ENCODE results near the gene MRPL40. TPM values are rescaled to one million over a fixed set of nuclear protein-coding genes. Genes with fewer than 3 reads are reported as not detected.
"Not testable (repeated sequence)": the region's sequence is repeated elsewhere in the genome, so short reads cannot be mapped to it uniquely, and the experiment has no call there.

Gene MRPL40
- total RNA-seq, 1 experiment from 2014 or later, result 65.2 TPM

DNA sequence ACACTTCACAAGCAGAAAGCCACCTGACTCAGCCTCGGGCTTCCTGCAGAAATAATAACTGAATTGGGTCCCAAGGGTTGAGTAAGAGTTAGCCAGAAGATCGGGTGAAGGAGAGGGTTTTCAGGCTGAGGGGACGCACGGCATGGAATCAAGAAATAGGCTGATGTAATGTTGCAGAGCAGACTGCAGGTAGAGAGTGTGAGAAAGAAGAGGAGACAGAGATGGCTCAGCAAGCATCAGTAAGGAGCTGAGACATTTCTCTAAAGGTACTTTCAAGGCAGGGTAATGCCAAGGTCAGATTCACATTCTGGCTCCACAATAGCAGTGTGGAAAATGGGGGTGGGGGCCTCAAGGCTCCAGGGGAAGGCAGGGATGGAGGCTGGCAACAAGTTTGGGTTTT lies 19.4 kb upstream of the MRPL40 start:
- no peak overlapping the region for H3K27ac ChIP-seq
- H3K4me3 ChIP-seq, result no peak overlapping the region
- no peaks in the 10 kb centered on the region for H3K4me1 ChIP-seq (replicated peaks)
- H3K36me3 ChIP-seq, result peaks cover 35% of the 10 kb centered on the region
- DNase-seq (ENCODE audit: low read depth in 1 of 2, low spot score in 2 of 2), result no peak
- no peaks in the 10 kb centered on the region for H3K9me3 ChIP-seq (replicated peaks)
- H3K27me3 ChIP-seq (replicated peaks), result no peaks in the 10 kb centered on the region

DNA sequence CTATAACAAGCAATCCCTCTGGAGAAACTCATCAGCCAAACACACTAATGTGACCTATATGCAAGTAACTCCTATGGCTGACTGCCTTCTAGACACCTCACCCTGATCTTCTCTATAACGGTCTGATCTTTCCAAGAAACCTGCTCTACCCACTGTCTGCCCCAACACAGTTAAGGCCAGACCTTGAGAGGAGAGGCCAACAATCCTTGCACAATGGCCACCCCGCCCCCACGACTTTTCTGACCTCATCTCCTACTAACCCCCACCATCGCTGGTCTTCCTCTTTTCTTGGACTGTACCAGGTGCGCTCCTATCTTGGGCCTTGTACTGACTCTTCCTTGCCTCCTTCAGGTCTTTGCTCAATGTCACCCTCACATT lies 13.3 kb upstream of the MRPL40 start:
- Histone ChIP-seq H3K27ac (no peak overlapping the region), H3K4me3 (no peak overlapping the region), H3K27me3 (replicated peaks) (no peaks in the 10 kb centered on the region), H3K9me3 (replicated peaks) (no peaks in the 10 kb centered on the region), H3K36me3 (peaks cover 13% of the 10 kb centered on the region), H3K4me1 (replicated peaks) (no peaks in the 10 kb centered on the region)
- no peak for DNase-seq (ENCODE audit: low read depth in 1 of 2, low spot score in 2 of 2)

DNA sequence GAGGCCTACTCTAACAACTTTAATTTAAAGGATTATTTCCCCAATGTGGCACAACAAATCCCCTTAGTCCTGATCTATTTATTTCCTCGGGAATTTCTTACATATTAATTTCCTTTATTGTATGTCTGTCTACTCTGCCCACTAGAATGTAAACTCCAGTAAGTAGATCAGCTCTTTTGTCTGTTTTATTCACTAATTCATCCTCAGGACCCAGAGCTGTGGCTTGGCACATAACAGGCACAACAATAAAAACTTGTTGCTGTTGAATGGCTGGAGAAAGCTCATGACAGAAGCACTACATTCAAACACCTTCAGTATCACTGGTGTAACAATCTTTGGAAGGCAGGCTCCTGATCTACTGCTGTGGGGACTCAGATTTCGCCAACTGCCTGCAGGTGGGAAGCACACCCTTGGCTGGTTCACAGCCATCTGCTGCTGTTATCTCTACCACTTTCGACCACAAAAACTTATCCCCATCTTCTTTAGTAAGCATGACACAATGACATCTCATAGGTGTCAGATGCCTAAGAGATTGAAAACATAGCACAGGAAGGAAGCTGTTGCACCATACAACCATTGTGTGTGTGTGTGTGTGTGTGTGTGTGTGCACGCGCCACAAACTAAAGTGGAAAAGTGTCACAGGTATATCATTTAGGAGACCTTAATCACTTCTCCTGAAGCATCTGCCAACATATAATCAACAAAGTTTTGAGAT lies 12.7 kb upstream of the MRPL40 start:
- Histone ChIP-seq H3K27ac (no peak overlapping the region), H3K9me3 (replicated peaks) (no peaks in the 10 kb centered on the region), H3K4me3 (no peak overlapping the region), H3K36me3 (peaks cover 16% of the 10 kb centered on the region), H3K27me3 (replicated peaks) (no peaks in the 10 kb centered on the region), H3K4me1 (replicated peaks) (no peaks in the 10 kb centered on the region)
- DNase-seq (ENCODE audit: low read depth in 1 of 2, low spot score in 2 of 2), result no peak

DNA sequence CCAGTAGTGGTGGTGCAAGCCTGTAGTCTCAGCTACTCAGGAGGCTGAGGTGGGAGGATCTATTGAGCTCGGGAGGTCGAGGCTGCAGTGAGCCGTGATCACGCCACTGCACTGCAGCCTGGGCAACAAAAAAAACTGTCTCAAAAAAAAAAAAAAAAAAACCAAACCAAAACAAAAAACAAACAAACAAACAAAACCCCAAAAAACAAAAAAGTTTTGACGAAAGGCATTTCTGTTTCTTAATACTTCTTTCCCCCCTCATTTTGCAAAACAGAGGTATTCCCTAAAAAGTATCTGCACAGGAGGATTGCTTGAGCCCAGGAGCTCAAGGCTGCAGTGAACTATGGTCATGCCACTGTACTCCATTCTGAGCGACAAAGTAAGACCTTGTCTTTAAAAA lies 12.0 kb upstream of the MRPL40 start:
- Histone ChIP-seq H3K27ac (no peak overlapping the region), H3K9me3 (replicated peaks) (no peaks in the 10 kb centered on the region), H3K27me3 (replicated peaks) (no peaks in the 10 kb centered on the region), H3K4me3 (no peak overlapping the region), H3K4me1 (replicated peaks) (no peaks in the 10 kb centered on the region), H3K36me3 (peaks cover 19% of the 10 kb centered on the region)
- DNase-seq (ENCODE audit: low read depth in 1 of 2, low spot score in 2 of 2), result no peak

DNA sequence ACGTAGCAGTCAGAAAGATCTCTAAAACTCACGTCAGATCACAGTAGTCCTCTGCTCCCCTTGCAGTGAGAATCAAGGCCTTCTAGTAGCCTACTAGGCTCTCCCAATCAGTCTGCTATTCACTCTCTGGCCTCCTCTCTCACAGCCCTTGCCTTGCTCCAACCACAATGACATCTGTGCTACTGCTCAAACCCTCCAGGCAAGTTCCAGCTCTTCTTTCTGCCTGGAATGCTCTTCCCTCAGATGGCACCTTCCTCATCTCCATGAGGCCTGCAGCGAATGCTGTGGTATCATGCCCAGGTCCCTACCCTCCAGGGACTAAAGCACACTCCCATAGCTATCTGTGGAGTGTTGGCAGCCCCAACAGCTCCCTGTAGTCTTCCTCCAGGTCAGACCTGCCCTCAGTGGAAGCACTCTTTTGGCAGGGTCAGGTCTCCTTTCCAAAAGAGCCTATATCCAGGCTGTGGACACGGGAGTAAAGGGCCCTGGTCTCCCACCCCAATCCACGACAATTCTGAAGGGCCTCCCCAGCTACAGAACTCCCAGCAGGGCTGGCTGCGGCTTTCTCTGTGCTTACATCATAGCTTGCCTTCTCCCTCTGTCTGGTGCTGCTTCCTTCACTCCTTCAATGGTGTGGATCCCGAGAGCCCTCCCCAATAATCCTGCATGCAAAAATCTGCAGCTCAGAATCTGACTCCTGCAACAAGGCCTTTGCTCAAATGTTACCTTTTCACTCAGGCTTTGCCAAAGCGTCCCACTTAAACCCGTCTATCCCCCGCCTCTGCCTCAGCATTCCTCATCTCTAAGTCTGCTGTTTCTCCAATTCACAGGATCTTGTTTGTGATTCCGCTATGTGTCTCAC lies 9.7 kb upstream of the MRPL40 start:
- H3K27ac ChIP-seq, result no peak overlapping the region
- no peaks in the 10 kb centered on the region for H3K9me3 ChIP-seq (replicated peaks)
- no peak overlapping the region for H3K4me3 ChIP-seq
- H3K4me1 ChIP-seq (replicated peaks), result no peaks in the 10 kb centered on the region
- H3K27me3 ChIP-seq (replicated peaks), result no peaks in the 10 kb centered on the region
- H3K36me3 ChIP-seq, result peaks cover 10% of the 10 kb centered on the region
- no peak for DNase-seq (ENCODE audit: low read depth in 1 of 2, low spot score in 2 of 2)

DNA sequence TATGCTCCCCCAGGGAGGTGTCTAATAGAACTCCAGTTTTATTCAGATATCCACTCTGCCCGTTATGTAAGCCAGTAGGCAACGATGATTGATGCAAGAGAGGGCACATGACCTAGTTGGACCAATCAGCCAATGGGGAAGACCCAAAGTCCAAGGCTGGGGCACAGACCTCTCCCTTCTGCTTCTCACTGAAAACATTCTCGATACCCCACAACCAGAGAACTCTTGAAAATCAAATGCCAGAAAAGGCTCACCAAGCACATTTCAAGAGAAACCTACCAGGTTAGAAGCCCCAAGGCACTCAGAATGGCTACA lies 8.2 kb upstream of the MRPL40 start:
- Histone ChIP-seq H3K36me3 (peaks cover 15% of the 10 kb centered on the region), H3K27me3 (replicated peaks) (no peaks in the 10 kb centered on the region), H3K9me3 (replicated peaks) (no peaks in the 10 kb centered on the region), H3K4me3 (no peak overlapping the region), H3K4me1 (replicated peaks) (no peaks in the 10 kb centered on the region), H3K27ac (no peak overlapping the region)
- no peak for DNase-seq (ENCODE audit: low read depth in 1 of 2, low spot score in 2 of 2)

DNA sequence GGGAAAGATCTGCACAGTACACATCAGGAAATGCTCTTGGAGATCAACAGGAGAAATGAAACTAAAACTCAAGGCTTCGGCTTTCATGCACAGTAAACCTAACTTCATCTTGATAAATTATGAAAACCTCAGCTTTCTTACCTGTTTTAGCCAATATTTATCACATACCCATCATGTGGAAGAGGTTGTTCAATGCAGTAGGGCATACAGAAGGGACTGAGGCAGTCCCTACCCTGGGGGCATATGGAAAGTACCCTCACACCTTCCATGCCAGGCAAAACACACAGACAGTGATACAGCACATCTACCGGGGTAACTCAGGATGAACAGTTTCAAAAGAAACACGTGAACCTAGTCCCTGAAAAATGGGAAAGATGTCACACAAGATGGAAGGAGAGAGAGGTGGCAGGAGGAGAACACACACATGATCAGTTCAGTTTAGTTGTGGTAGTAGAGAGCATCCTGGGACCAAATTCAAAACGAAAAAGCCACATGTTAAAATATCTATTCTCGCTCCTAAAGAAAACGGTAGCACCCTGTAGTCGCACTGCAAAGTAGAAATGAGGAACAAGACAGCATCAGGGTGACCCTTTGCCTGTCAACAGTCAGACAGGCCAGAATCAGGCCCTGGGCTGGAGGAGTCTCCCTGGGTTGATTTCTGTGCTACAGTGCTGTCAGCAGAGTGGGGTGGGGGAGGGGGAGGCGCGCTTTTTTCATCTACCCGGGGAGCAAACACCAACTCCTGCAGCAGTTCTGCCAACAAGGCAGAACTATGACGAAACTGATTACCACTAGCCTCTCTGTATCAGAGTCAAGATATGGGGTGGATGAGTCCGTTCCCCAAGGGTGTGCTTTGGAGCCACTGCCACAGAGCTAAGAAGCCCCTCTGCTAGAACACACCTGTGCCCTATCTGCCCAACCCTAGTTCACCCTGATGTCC lies 2.1 kb upstream of the MRPL40 start:
- Histone ChIP-seq H3K4me3 (peak overlapping the region; percentile 60), H3K9me3 (replicated peaks) (0 out of 2 replicates have a peak, but pooled peaks cover 3% of the 10 kb centered on the region), H3K4me1 (replicated peaks) (peaks cover 24% of the 10 kb centered on the region), H3K36me3 (peaks cover 39% of the 10 kb centered on the region), H3K27ac (no peak overlapping the region), H3K27me3 (replicated peaks) (no peaks in the 10 kb centered on the region)
- DNase-seq (ENCODE audit: low read depth in 1 of 2, low spot score in 2 of 2), result peak in 1 of 2 experiments; percentile 36

DNA sequence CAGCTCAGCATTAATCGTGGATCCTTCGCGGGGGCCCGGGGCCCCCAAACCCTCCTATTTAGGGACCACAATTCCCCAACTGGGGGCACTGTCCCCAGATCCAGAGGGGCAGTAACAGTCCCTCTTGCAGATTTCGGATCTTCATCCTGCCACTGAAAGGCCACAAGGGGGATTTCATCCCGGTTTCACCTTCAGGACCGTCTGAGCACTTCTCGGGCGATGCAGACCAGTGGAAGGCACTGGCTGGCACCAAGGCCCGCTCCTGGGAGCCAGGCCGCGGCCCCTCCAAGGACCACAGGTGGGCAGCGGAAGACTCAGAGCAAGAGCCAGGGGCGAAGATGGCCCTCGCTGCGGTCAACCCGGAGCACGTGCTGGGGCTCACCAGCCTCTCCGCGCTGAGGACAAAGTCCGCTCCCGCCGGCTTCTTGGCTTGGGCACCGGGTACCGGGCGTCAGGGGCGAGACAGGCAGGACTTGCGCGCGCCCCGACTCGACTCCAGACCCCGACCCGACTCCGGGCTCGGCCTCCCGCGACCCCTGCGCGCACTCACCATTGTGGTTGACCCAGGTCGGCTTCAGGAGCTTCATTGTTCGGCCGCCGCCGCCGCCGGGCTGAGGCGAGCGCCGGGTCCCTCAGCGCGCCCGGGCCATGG lies 1.3 kb upstream of the MRPL40 start:
- Histone ChIP-seq H3K4me3 (peak overlapping the region; percentile 60), H3K36me3 (peaks cover 47% of the 10 kb centered on the region), H3K27me3 (replicated peaks) (no peaks in the 10 kb centered on the region), H3K9me3 (replicated peaks) (0 out of 2 replicates have a peak, but pooled peaks cover 3% of the 10 kb centered on the region), H3K4me1 (replicated peaks) (peaks cover 24% of the 10 kb centered on the region), H3K27ac (0 out of 2 replicates have a peak overlapping the region, but pooled peaks have one; percentile 4)
- peak in 1 of 2 experiments; percentile 49 for DNase-seq (ENCODE audit: low read depth in 1 of 2, low spot score in 2 of 2)

DNA sequence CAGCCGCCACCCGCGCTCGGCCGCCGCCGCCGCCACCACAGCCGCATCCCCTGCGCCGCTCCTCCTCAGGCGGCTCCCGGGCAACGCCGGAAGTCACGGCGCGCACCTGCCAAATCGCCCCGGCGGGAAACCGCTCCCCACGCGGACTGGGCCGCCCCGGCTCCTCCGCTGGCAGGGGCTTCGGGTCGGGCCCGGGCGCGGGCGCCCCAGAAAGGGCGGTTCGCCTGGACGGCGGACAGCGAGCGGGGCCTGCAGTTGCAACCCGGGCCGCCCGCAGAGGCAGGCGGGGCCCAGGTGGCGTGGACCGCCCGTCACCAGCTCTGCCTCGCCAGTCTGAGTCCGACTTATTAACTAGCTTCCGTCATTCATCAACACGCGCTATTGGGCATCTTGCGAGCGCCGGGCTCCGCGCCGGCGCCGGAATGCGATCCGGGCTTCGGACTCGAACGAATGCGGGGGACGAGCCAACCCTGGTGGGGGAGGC lies 654 bp upstream of the MRPL40 start, which contains the start of gene HIRA:
Gene HIRA (minus strand): TSS at position 85 of the 484 bp plus-strand sequence. CDS start 257 bp downstream, outside the sequence.
- Histone ChIP-seq H3K9me3 (replicated peaks) (0 out of 2 replicates have a peak, but pooled peaks cover 3% of the 10 kb centered on the region), H3K4me1 (replicated peaks) (peaks cover 24% of the 10 kb centered on the region), H3K36me3 (peaks cover 53% of the 10 kb centered on the region), H3K27me3 (replicated peaks) (no peaks in the 10 kb centered on the region), H3K4me3 (peak within 1 kb of the TSS; percentile 60), H3K27ac (peak within 1 kb of the TSS; percentile 63)
- peak; percentile 73 to 88 for DNase-seq (ENCODE audit: low read depth in 1 of 2, low spot score in 2 of 2)

DNA sequence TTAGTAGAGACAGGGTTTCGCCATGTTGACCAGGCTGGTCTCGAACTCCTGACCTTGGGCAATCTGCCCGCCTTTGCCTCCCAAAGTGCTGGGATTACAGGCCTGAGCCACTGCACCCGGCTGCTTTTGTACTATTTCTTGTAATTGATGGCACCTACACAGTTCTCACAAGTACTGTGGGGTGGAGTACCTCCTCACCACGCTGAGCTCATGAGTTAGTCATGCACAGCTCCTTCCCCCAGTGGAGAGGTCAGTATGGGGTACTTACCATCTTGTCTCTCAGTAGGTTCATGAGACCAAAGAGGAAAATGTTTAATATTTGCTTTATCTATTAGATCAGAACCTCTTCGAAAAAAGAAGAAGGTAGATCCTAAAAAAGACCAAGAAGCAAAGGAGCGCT lies 2.1 kb downstream of the MRPL40 start:
- no peak overlapping the region for H3K4me3 ChIP-seq
- peaks cover 23% of the 10 kb centered on the region for H3K4me1 ChIP-seq (replicated peaks)
- DNase-seq (ENCODE audit: low read depth in 1 of 2, low spot score in 2 of 2), result no peak
- 0 out of 2 replicates have a peak, but pooled peaks cover 3% of the 10 kb centered on the region for H3K9me3 ChIP-seq (replicated peaks)
- peaks cover 66% of the 10 kb centered on the region for H3K36me3 ChIP-seq
- H3K27me3 ChIP-seq (replicated peaks), result no peaks in the 10 kb centered on the region
- H3K27ac ChIP-seq, result no peak overlapping the region

DNA sequence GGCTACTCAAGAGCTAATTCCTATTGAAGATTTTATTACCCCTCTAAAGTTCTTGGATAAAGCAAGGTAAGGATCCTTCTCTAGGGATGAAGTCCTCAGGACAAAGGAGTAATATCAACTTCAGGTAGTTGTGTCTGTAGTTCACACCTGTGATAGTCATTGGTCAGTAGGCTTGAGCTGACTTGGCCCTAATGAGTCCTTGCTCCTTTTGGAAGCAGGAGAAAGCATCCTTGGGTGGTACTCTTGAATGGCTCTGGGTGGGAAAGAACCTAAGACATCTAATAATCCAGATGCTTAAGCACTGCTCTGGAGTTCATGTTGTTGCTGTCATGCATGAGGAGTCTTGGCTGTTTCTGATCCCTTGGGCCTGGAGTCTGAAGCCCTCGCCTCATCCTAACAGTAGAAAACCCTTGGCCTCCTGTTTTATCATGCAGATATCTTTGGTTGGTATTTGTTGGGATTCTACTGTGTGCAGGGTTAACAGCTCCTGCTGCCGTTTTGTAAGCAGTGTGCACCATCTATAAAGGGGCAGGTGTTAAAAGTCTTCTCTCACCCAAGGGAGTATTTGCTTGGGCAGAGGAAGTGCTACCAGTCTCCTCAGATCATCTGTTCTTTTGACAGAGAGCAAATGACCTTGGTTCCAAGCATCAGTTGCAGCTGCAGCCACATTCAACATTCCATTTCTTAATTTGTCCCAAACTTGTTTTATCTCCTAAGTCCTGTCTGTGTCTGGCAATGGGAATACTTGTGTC lies 2.7 kb downstream of the MRPL40 start:
- Histone ChIP-seq H3K27me3 (replicated peaks) (no peaks in the 10 kb centered on the region), H3K36me3 (peaks cover 65% of the 10 kb centered on the region), H3K4me3 (no peak overlapping the region), H3K9me3 (replicated peaks) (0 out of 2 replicates have a peak, but pooled peaks cover 3% of the 10 kb centered on the region), H3K27ac (no peak overlapping the region), H3K4me1 (replicated peaks) (peaks cover 17% of the 10 kb centered on the region)
- no peak for DNase-seq (ENCODE audit: low read depth in 1 of 2, low spot score in 2 of 2)

DNA sequence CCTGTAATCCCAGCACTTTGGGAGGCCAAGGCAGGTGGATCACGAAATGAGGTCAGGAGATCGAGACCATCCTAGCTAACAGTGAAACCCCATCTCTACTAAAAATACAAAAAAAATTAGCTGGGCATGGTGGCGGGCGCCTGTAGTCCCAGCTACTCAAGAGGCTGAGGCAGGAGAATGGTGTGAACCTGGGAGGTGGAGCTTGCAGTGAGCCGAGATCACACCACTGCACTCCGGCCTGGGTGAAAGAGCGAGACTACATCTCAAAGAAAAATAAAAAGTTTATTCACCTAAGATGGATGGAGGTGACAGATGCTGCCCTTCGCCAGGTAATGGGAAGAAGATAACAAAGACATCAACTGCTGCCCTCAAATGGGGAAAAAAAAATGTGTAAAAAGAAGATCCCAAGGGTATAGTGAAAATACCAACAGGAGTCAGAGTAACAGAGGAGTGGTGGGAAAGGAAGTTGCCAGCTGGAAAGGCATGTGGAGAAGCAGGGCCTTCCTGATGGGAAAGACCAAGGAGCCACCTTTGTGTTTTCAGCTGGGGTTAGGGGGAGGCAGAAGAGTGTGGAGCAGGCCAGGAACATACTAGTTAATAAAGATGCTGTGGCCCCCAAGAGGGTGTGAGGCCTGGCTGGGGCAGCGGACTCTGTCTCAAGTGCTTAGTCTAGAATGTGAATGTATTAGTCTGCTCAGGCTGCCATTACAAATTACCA lies 4.3 kb downstream of the MRPL40 start:
- H3K4me1 ChIP-seq (replicated peaks); H3K9me3 ChIP-seq (replicated peaks); H3K27me3 ChIP-seq (replicated peaks); H3K27ac ChIP-seq; H3K4me3 ChIP-seq; DNase-seq (ENCODE audit: low read depth in 1 of 2, low spot score in 2 of 2): not testable (repeated sequence)
- peaks cover 69% of the 10 kb centered on the region for H3K36me3 ChIP-seq
